SIG-M5 (cell line): ENCODE measurements around the gene EPHB4.
A peak's percentile ranks its signal among the peaks of the same experiment; 100 is the strongest.
"Not testable (repeated sequence)": the region's sequence is repeated elsewhere in the genome, so short reads cannot be mapped to it uniquely, and the experiment has no call there.

Experiments
- DNase-seq: peaks from one replicate; lab custom pipeline; 2025; lab: John Stamatoyannopoulos, UW

Gene EPHB4

DNA sequence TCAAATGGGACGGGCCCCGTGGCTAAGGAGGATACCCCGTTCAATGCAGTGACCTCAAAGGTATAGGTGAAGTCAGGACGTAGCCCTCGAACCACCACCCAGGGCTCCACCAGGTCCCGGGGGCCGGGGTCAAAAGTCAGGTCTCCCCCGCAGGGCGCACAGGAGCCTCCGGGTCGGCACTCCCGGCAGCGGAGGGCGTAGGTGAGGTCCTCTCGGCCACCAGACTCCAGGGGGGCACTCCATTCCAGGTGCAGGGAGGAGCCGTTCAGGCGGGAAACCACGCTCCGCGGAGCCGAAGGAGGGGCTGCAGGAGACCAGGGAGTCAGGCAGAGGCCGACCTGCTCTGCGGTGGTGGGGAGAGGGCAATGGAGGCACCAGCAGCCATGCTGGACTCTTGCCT is 7.7 kb downstream of the EPHB4 start:
- DNase-seq = no peak

DNA sequence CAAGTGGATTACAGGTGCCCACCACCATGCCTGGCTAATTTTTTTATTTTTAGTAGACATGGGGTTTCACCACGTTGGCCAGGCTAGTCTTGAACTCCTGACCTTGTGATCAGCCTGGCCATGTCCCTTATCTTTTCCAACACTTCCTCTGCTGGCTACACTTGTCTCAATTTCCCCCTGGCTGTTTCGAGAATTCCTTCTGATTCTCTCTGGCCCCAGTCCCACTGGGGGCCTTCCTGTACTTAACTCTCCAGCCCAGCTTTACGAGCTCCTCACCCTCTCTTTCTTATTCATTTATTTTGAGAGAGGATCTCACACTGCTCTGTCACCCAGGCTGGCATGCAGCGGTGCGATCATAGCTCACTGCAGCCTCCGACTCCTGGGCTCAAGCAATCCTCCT is 8.5 kb downstream of the EPHB4 start:
- no peak for DNase-seq

DNA sequence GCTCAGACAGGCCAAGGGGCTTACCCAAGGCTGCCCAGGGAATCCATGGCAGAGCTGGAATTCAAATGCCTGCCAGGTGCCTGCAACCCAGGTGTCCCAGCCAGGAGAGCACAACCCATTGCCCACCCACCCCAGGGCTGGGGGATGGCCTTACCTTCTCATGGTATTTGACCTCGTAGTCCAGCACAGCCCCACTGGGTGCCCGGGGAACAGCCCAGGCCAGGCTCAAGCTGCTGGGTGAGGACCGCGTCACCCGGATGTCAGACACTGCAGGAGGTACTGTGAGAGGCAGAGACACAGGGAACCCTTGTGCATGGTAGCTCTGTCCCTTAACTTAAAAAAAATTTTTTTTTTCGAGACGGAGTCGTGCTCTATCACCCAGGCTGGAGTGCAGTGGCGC is 9.0 kb downstream of the EPHB4 start:
- DNase-seq = no peak

DNA sequence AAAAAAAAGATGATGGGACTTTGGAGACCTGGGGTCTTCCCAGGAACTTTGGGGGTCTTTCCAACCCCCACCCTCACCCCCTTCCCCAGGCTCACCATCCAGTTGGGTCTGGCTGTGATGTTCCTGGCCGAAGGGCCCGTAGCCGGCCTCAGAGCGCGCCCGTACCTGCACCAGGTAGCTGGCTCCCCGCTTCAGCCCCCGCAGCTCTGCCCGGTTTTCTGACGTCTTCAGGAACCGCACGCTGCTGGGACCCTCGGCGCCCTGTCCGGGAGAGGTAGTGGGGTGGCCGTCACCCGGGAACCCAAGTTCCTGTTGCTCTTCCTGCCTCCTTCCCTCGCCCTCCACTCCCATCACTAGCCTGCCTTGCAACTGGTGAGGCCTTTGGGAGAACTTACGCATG is 10.2 kb downstream of the EPHB4 start:
- no peak for DNase-seq

DNA sequence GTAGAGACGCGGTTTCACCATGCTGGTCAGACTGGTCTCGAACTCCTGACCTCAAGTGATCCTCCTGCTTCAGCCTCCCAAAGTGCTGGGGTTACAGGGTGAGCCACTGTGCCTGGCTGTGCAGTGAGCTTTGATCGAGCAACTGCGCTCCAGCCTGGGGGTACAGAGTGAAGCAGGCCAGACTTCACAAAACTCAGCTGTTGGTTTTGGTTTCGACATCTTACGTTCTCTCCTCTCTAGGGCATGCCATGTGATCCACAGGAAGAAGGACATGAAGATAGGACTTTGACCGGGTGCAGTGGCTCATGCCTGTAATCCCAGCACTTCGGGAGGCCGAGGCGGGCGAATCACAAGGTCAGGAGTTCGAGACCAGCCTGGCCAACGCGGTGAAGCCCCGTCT is 10.8 kb downstream of the EPHB4 start:
- not testable (repeated sequence) for DNase-seq

DNA sequence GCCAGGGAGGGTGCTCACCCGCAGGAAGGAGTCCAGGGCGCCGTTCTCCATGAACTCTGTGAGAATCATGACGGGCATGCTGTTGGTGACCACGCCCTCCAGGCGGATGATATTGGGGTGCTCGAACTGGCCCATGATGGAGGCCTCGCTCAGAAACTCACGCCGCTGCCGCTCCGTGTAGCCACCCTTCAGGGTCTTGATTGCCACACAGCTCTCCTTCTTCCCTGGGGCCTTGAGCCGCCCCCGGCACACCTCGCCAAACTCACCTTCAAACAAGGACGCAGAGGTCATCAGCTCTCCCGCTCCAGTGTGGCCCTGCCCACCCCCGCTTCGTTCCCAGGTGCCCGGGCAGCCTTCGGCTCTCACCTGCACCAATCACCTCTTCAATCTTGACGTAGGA is 14.6 kb downstream of the EPHB4 start:
- DNase-seq = no peak

DNA sequence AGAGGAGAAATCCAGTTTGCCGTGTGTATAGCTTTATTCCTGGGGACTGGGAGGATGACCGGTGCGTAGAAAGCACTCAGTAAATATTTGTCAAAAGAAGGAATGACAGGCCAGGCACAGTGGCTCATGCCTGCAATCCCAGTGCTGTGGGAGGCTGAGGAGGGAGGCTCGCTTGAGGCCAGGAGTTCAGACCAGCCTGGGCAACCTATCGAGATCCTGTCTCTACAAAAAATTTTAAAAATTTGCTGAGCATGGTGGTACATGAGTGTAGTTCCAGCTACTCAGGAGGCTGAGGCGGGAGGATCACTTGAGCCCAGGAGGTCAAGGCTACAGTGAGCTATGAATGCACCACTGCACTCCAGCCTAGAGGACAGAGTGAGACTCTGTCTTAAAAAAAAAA is 15.8 kb downstream of the EPHB4 start:
- DNase-seq = no peak

DNA sequence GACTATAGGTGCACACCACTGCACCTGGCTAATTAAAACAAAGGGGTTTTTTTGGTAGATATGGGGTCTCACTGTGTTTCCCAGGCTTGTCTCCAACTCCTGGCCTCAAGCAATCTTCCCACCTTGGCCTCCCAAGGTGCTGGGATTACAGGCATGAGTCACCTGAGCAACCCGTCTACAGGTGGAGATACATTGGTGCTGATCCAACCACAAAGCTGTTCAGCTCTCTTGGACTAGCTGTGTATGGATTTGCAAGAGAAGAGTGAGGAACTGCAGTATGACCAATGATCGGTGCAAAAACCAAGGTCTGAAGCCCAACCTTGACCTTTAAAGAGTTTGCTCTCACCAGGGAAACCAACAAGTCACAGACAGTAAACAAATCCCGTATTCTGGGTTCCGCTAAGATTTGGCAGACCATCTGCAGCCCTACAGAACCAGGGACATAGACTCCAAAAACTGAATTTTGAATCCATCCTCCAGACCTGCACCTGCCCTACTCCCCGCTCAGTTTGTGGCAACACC is 18.9 kb downstream of the EPHB4 start:
- no peak for DNase-seq

DNA sequence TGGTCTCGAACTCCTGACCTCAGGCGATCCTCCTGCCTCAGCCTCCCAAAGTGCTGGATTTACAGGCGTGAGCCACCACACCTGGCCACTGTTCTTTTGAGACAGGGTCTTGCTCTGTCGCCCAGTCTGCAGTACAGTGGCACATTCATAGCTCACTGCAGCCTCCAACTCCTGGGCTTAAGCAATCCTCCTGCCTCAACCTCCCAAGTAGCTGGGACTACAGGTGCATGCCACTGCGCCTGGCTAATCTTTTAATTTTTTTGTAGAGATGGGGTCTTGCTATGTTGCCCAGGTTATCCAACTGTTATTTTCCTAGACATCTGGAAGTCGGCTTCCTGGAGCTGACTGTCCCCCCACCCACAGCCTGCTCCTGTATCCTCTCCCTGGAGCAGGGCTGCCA is 20.4 kb downstream of the EPHB4 start:
- not testable (repeated sequence) for DNase-seq

DNA sequence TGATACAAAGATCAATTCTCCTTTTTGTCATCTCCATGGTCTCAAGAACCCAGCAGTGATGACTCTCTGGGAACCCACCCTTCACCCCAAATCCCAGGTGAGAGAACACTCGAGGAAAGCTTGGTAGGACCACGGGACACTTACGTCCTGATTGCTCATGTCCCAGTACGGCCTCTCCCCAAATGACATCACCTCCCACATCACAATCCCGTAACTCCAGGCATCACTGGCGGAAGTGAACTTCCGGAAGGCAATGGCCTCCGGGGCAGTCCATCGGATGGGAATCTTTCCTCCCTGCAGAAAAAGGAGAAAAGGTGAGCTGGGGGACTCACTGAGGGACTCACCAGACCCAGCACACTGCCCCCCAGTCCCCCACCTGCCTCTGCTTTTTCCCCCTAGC is 21.0 kb downstream of the EPHB4 start:
- DNase-seq = no peak

DNA sequence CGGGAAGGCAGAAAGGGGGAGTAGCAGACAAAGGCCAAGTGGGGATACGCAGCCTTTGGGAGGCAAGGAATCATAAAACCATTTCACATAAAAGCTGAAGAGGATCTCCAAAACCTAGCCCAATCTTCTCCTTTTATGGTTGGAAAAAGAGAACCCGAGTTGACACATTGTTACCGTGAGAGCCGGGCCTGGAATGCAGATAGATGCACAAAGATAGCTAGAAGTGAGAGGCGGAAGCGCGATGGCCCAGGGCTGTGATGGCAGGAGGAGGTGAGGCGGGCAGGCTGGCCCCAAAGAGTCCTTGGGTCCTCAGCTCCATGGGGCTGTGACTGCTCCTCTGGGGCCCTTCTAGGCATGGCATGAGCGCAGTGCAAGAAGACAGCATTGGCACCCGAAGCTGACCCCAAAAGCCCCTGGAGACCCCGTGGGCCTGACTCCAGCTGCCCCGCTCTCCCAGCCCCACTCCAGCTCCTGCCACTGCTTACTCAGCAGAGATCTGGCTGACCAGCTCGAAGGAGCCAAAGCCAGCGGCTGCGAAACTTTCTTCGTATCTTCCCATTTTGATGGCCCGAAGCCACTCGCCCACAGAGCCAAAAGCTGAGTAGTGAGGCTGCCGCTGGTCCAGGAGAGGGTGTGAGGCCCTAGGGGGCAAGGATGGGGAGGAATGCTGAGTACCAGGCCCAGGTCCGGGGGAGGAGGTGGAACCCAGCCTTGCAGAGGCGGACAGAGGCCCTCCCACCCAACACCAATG is 22.5 kb downstream of the EPHB4 start:
- no peak for DNase-seq

DNA sequence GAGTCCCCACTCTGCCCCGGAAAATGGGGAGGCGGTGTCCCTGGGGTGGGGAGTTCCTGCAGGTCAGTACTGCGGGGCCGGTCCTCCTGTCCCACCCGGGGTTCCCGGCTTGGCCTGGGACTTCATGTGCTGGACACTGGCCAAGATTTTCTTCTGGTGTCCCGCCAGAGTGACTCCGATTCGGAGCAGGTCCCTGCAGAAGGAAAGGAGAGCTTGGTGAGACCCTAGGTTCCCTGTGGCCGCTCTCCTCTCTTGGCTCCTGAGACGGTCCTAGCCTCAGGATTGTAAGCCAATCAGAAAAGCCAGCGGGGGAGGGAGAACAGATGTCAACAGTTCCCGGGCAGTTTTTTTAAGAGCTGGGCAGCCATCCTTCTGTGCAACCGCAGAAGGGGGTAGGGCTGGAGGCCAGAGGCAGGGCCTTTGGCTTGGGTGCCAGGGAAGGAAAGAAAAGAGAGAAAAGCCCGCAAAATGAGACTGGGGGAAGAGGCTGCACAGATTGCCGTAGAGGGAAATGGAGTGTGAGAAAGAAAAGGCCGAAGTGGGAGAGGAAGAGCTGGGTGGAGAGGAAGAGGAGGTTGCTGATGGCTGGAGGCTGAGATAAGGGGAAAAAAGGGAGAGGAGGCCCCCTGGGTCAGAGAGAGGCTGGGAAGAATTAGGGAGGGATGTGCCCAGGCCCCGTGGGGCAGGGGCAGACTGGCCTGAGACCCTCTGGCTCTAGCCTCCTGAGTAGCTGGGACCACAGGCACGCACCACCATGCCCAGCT is 23.7 kb downstream of the EPHB4 start:
- DNase-seq = peak; percentile 75

DNA sequence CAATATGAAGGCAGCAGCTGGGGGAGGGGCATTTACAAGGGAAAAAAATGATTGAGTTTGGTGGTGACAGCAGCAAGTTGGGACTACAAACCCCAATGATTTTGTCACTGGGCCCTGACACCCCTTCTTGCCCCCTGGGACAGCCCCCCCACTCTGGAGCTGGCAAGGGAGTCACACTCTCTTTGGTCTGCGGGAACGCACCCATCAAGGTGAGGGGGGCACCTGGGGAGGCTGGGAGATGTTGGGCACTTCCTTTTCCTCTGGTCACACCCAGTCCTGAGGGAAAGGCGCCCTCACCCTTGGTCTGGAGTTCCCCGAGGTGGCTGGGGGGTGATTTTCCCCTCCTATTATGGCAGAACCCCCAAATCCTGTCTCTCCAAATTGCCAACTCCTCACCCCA is 24.4 kb downstream of the EPHB4 start:
- no peak for DNase-seq

DNA sequence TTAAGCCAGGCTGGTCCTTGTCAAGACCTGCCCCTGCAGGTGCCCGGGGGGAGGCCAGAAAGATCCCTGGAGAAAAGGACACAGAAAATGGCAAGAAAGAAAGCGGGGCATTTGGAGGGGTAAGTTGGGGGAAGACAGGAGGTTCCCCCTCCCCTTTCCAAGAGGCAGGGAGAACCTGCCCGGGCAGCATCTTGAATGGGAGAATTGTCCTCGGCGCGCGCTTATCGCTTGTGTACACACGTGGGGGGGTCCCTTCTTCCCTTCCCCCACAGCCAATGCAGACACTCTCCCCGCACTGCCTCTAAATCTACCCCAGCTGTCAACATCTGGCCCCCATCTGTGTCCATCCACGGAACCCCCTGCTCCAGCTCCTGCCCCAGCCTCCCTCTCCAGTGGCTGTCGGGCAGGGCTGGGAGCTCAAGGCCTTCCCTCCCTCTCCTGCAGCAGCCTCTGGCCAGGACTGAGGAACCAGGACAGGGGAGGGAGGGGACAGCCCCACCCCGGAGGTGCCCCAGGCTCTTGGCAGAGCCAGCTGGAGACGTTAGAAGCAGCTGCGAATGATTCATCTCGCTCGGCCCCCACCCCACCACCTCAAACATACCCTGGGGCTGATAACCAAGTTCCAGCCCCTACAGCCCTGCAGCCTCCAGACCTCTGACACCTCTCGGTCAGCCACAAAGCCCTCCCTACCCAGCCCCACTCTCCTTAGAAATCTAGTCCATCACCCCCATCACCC is 25.3 kb downstream of the EPHB4 start:
- DNase-seq = no peak

DNA sequence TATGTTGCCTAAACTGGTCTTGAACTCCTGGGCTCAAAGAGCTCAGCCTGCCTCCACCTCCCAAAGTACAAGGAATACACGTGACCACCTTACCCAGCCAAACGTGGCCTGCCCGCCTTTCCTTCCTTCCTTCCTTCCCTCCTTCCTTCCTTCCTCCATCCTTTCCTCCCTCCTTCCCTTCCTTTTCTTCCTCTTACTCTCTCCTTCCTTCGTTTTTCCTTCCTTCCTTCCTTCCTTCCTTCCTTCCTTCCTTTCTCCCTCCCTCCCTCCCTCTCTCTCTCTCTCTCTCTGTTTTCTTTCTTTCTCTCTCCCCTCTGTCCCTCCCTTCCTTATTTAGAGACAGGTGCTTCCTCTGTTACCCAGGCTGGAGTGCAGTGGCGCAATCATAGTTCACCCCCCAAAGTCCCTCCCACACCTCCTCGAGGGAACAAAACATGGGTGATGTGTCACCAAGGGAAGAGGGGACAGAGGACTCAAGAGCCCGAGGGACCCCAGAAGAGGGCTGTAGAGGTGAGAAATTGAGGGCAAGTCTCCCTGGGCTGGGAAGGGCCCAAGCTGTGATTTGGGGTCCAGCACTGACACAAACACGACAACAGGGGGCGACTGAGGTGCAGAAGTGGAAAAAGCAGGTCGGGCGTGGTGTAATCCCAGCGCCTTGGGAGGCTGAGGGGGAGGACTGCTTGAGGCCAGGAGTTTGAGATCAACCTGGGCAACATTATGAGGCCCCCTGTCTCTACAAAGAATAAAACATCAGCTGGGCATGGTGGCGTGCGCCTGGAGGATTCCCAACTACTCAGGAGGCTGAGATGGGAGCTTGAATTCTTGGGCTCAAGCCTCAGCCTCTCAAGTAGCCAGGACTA is 28.1 kb downstream of the EPHB4 start:
- no peak for DNase-seq

DNA sequence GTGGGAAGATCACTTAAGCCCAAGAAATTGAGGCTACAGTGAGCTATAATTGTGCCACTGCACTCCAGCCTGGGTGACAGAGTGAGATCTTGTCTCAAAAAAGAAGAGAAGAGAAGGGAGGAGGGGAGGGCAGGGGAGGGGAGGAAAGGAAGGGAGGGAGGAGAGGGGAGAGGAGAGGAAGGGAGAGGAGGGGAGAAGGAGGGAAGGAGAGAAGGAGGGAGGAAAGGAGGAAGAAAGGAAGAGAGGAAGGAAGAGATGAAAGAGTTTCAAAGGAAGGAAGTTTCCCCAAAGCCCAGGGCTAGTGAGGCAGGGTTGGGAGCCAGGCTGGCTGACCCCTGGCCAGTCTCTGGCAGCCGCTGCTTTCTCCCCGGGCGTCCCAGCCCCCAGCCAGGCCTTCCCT is 32.6 kb downstream of the EPHB4 start:
- DNase-seq = no peak

DNA sequence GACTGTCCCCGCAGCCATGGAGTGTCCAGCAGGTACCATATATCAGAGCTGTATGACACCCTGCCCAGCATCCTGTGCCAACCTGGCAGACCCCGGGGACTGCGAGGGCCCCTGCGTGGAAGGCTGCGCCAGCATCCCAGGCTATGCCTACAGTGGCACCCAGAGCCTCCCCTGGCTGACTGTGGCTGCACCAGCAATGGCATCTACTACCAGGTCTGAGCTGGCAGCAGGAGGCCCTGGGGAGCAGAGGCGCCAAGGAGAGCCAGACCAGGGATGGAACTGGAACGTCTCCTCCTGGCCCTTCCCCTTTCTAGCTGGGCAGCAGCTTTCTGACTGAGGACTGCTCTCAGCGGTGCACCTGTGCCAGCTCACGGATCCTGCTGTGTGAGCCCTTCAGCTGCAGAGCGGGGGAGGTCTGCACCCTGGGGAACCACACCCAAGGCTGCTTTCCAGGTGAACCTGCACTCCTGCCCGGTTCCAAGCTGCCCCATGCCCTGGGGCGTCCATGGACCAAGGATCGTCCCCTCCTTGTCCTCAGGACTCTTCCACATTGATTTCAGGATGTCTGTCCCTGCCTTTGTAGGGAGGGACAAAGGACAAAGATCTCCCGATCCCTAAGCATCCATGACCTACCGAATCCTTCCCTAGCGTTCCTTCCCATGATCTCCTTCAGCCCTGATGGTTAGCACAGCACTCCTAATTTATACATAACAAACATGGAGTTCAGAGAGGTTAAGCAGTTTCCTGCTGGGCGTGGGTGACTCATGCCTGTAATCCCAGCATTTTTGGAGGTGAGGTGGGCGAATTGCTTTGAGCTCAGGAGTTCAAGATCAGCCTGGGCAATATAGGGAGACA is 33.3 kb downstream of the EPHB4 start:
- no peak for DNase-seq

DNA sequence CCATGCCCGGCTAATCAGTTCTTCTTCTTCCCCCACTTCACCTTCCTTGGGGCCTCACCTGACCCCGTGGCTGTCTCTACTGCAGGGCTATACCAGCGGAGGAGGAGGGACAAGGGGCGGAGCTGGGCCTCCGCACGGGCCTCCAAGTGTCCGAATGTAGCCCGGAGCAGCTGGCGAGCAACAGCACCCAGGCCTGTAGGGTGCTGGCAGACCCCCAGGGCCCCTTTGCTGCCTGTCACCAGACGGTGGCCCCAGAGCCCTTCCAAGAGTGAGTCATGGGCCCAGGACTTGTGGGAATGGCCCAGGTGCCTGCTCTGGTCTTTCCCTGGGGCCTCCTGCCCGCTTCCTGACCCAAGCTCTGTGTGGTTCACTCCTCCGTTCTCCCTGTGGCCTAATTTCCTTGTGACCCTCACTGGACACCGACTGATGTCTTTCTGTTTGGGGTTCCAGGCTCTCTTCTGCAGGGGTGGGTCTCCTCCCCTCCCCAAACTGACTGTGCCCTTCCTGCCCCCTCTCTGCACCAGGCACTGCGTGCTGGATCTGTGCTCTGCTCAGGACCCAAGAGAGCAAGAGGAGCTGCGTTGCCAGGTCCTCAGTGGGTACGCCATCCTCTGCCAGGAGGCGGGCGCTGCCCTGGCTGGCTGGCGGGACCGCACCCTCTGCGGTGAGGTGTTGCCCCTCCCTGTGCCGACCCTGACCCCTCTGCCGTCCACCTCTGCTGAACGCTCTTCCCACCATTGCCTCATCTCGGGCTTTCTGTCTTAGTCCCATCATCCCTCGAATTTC is 35.2 kb downstream of the EPHB4 start:
- no peak for DNase-seq

DNA sequence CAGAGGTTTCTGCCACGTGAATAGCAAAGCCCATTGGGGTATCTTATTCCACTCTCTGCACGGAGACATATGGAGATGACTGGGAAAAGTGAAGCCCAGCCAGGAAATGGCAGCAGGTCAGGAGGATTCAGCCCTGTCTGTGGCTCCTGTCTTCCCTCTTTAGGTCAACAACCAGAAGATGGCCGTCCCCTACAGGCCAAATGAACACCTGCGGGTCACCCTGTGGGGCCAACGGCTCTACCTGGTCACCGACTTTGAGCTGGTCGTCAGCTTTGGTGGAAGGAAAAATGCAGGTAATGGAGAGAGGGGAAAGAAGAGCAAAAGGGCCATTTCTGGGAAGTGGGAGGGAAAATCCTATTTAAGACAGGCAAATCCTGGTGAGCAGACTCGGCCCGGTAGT is 38.3 kb downstream of the EPHB4 start:
- no peak for DNase-seq

DNA sequence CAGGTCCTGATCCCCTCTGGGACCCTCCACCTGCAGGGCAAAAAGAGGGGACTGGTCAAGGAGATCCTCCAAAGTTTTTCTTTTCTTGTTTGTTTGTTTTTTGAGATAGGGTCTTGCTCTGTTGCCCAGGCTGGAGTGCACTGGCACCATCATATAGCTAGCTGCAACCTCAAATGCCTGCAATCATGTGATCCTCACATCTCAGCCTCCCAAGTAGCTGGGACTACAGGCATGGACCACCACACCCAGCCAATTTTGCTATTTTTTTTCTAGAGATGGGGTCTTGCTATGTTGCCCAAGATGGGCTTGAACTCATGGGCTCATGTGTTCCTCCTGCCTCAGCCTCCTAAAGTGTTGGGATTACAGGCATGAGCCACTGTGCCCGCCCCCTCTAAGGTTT is 41.0 kb downstream of the EPHB4 start:
- DNase-seq = no peak
